ENCODE measurements around the gene KCNJ11.

GRCh38 chr11:17392872-17393271 is 4.4 kb upstream of the KCNJ11 start:
- TF ChIP-seq PBX2 (CRISPR knock-in tag; IDR thresholded peaks at IDR 0.05) (no peak), MAX (IDR thresholded peaks at IDR 0.05) (no peak), BHLHE40 (IDR thresholded peaks at IDR 0.05; ENCODE audit: low read length) (no peak), CEBPG (CRISPR knock-in tag; IDR thresholded peaks at IDR 0.05) (no peak), NFATC3 (CRISPR knock-in tag; IDR thresholded peaks at IDR 0.05) (no peak), FIP1L1 (IDR thresholded peaks at IDR 0.05; ENCODE audit: borderline replicate concordance, insufficient read depth, low read depth, low read length) (no peak), ZNF572 (CRISPR knock-in tag; IDR thresholded peaks at IDR 0.05) (no peak), ZNF737 (CRISPR knock-in tag; IDR thresholded peaks at IDR 0.05; ENCODE audit: borderline replicate concordance) (no peak)
